ENCODE data around the gene BMP8A. TPM values are rescaled to one million over a fixed set of nuclear protein-coding genes. Genes with fewer than 3 reads are reported as not detected.
"Not testable (repeated sequence)": the region's sequence is repeated elsewhere in the genome, so short reads cannot be mapped to it uniquely, and the experiment has no call there.

BMP8A gene
- total RNA-seq, 1 experiment from 2014 or later, result not detected

DNA sequence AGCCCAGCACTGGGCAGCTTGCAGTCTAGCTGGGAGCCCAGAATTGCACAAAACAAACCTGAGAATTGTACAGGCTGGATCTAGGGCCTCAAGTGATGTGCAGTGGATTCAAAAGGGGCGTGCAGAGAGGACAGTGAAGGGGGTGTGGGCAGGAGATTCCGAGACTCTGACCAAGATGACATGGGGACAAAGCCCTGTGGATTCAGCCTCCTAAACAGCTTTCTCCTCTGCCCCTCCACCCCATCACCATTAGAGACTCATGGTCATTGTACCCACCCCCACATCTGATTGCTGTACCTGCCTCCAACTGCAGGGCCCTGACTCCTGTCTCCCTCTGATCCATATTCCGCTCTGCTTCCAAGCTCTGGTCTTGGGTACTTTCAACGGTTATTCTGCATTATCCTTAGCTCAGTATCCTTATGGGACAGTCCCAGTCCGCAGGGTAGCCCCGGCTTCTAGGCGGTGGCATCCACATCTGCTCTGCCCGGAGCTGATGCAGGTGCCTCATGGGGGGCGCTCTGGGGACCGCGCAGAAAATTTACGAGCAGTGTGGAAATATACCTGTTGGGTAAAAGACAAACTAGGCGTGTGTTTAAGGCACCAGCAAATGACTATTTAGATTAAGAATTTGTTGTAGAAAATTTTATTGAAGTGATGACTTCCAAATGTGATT is 1.7 kb upstream of the BMP8A start:
- Mint-ChIP-seq H3K9me3 (ENCODE audit: unreplicated experiment) (no peaks in the 10 kb centered on the region), H3K4me3 (ENCODE audit: unreplicated experiment) (no peak overlapping the region), H3K36me3 (ENCODE audit: insufficient read depth, unreplicated experiment) (peaks cover 44% of the 10 kb centered on the region), H3K27ac (ENCODE audit: low read depth, unreplicated experiment) (no peak overlapping the region), H3K4me1 (ENCODE audit: insufficient read depth, unreplicated experiment) (no peaks in the 10 kb centered on the region), H3K27me3 (ENCODE audit: insufficient read depth, unreplicated experiment) (no peaks in the 10 kb centered on the region)
- TF ChIP-seq, protein P1, sequence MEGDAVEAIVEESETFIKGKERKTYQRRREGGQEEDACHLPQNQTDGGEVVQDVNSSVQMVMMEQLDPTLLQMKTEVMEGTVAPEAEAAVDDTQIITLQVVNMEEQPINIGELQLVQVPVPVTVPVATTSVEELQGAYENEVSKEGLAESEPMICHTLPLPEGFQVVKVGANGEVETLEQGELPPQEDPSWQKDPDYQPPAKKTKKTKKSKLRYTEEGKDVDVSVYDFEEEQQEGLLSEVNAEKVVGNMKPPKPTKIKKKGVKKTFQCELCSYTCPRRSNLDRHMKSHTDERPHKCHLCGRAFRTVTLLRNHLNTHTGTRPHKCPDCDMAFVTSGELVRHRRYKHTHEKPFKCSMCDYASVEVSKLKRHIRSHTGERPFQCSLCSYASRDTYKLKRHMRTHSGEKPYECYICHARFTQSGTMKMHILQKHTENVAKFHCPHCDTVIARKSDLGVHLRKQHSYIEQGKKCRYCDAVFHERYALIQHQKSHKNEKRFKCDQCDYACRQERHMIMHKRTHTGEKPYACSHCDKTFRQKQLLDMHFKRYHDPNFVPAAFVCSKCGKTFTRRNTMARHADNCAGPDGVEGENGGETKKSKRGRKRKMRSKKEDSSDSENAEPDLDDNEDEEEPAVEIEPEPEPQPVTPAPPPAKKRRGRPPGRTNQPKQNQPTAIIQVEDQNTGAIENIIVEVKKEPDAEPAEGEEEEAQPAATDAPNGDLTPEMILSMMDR (IDR thresholded peaks at IDR 0.05; ENCODE audit: unreplicated experiment), result no peak
- ChIA-PET POLR2A (interaction anchor here (0.7 kb wide), 1 partner anchor 87 kb away, joined by 3 read pairs; the partner anchor contains the start of gene PABPC4), CTCF (interaction anchor here (0.6 kb wide), 1 partner anchor 13 kb away, joined by 4 read pairs; no protein-coding TSS in a partner anchor)
- intact Hi-C loops (cut with micrococcal nuclease), result loop anchor here (10.0 kb wide), 1 partner anchor 165 kb away; no protein-coding TSS in a partner anchor
- DNase-seq (ENCODE audit: unreplicated experiment), result no peak
- no TSS peak for BruUV-seq (replicated peaks)

DNA sequence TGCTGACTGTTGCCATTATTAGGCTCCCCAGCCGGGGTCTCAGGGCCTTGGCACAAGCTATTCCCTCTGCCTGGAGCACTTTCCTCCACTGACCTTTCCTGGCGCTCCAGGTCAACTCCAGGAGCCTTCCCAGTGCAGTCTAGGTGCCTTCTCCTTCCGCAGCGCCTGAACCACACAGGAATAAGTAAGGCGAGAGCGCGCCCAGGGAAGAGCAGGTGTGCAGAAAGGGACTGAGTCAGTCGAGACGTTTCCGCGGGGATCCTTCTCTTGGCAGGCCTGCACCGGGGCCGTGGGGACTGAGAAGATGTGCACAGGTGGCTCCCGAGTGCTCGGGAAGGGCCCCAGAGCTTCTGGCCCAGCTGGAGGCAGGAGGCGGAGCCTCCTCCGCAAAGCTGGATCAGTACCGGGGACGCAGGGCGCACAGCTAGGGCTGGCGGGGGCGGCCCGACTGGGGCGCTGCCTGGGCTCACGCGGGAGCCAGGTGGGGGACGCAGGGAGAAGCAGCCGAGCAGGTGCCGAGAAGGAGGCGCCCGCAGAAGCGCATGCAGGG is 765 bp upstream of the BMP8A start:
- ChIA-PET POLR2A (no interaction called here), CTCF (interaction anchor here (1.2 kb wide), 1 partner anchor 19 kb away, joined by 4 read pairs; no protein-coding TSS in a partner anchor)
- TF ChIP-seq, protein P1 (IDR thresholded peaks at IDR 0.05; ENCODE audit: unreplicated experiment), result no peak
- BruUV-seq (replicated peaks), result no TSS peak
- H3K4me1 Mint-ChIP-seq (ENCODE audit: insufficient read depth, unreplicated experiment), result no peaks in the 10 kb centered on the region
- no peaks in the 10 kb centered on the region for H3K9me3 Mint-ChIP-seq (ENCODE audit: unreplicated experiment)
- H3K27ac Mint-ChIP-seq (ENCODE audit: low read depth, unreplicated experiment), result peak overlapping the region; percentile 43
- DNase-seq (ENCODE audit: unreplicated experiment), result no peak
- H3K27me3 Mint-ChIP-seq (ENCODE audit: insufficient read depth, unreplicated experiment), result no peaks in the 10 kb centered on the region
- peak overlapping the region; percentile 44 for H3K4me3 Mint-ChIP-seq (ENCODE audit: unreplicated experiment)
- H3K36me3 Mint-ChIP-seq (ENCODE audit: insufficient read depth, unreplicated experiment), result peaks cover 34% of the 10 kb centered on the region
- intact Hi-C loops (cut with micrococcal nuclease), result no loop called here

DNA sequence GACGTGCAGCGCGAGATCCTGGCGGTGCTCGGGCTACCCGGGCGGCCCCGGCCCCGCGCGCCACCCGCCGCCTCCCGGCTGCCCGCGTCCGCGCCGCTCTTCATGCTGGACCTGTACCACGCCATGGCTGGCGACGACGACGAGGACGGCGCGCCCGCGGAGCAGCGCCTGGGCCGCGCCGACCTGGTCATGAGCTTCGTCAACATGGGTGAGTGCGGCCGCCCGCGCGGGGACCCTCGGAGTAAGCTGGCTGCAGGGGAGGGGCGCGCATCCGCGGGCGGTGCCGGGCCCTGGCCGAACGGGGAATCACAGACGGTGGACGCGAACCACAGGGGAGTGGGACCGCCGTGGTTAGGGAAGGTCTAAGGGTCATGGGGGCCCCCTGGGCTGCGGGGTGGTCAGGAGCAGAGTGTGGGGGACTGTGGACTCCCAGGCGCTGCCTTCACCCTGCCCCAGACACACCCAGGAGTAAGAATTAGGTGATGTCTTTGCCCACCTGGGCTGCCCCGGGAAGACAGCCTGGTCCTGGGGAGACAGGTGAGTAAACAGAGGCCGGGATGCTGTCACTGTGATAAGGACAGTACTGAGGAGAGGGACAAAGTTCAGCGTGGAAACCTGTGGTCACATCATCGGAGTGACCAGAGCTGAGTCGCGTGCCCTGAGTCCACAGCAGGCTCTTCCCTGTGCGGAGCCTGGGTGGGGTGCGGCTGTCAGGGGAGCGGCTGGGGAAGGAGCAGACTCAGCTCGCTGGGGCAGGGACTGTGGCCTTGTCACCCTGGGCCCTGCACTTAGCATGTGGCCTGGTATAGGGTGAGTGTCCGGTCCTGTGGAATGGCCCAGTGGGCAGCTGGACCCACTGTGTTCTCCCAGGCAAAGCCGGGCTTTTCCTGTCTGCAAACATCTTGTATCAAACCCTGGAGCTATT is 944 bp downstream of the BMP8A start:
- H3K27me3 Mint-ChIP-seq (ENCODE audit: insufficient read depth, unreplicated experiment); CTCF ChIA-PET: not testable (repeated sequence)

GRCh38 chr1:39493043-39493810 is 1.8 kb downstream of the BMP8A start:
- POLR2A ChIA-PET; H3K36me3 Mint-ChIP-seq (ENCODE audit: insufficient read depth, unreplicated experiment); H3K4me3 Mint-ChIP-seq (ENCODE audit: unreplicated experiment); DNase-seq (ENCODE audit: unreplicated experiment); intact Hi-C loops (cut with micrococcal nuclease); H3K27ac Mint-ChIP-seq (ENCODE audit: low read depth, unreplicated experiment); H3K4me1 Mint-ChIP-seq (ENCODE audit: insufficient read depth, unreplicated experiment); H3K9me3 Mint-ChIP-seq (ENCODE audit: unreplicated experiment); H3K27me3 Mint-ChIP-seq (ENCODE audit: insufficient read depth, unreplicated experiment); BruUV-seq (replicated peaks): not testable (repeated sequence)
- CTCF ChIA-PET, result interaction anchor here (0.6 kb wide), 1 partner anchor 179 kb away, joined by 6 read pairs; no protein-coding TSS in a partner anchor

More for the DNA sequence above, 944 bp downstream of the BMP8A start:
- H3K9me3 Mint-ChIP-seq (ENCODE audit: unreplicated experiment); BruUV-seq (replicated peaks); H3K27ac Mint-ChIP-seq (ENCODE audit: low read depth, unreplicated experiment); DNase-seq (ENCODE audit: unreplicated experiment); H3K4me1 Mint-ChIP-seq (ENCODE audit: insufficient read depth, unreplicated experiment); POLR2A ChIA-PET; H3K4me3 Mint-ChIP-seq (ENCODE audit: unreplicated experiment); intact Hi-C loops (cut with micrococcal nuclease): not testable (repeated sequence)
- peaks cover 18% of the 10 kb centered on the region for H3K36me3 Mint-ChIP-seq (ENCODE audit: insufficient read depth, unreplicated experiment)
